Panc1 (cell line): Measurements from ENCODE around the gene SETD5.

Experiments used
- CTCF ChIP-seq: fragments of 450-650 bp; IDR thresholded peaks from 2 replicates; pipeline ENCODE4 v1.5.1; 2017; ENCODE audit warnings: mild to moderate bottlenecking
- POLR2AphosphoS5 ChIP-seq: IDR thresholded peaks from 2 replicates; pipeline ENCODE4 v1.6.1; 2012; ENCODE audit warnings: mild to moderate bottlenecking, low read depth, low read length, moderate library complexity
- REST ChIP-seq, 2 experiments: IDR thresholded peaks; 2 replicates each; pipeline ENCODE4 v1.6.1; 2011 to 2012; ENCODE audit warnings: low read depth in 2 of 2, control low read depth in 1 of 2, low read length in 1 of 2, mild to moderate bottlenecking in 1 of 2, moderate library complexity in 1 of 2; ENCODE audit not compliant: insufficient read depth in 1 of 2

DNA sequence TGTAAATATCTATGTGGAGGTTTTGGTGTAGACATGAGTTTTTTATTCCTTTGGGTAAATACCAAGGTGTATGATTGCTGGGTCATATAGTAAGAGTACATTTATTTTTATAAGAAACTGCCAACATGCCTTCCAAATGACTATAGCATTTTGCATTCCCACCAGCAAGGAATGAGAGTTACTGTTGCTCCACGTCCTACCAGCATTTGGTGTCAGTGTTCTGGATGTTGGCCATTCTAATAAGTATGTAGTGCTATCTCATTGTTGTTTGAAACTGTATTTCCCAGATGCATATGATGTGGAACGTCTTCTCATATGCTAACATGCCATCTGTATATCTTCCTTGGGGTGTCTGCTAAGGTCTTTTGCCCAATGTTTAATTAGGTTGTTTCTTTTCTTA, 117.5 kb downstream of the SETD5 start:
- TF ChIP-seq CTCF (no peak), POLR2AphosphoS5 (no peak), REST (IDR thresholded peaks at IDR 0.05; ENCODE audit: insufficient read depth in 1 of 2, low read depth in 2 of 2, low read length in 1 of 2) (no peak)
